Ishikawa (cell line): ENCODE data around the gene CACNB2.

ENCODE experiments used
- CEBPB ChIP-seq: IDR thresholded peaks from 2 replicates; pipeline ENCODE4 v1.6.1; 2012
- EP300 ChIP-seq: IDR thresholded peaks from 2 replicates; pipeline ENCODE4 v1.6.1; 2012; ENCODE audit warnings: borderline replicate concordance
- FOXM1 ChIP-seq: IDR thresholded peaks from 2 replicates; pipeline ENCODE4 v1.6.1; 2012; ENCODE audit warnings: low read depth, borderline replicate concordance
- NFIC ChIP-seq: IDR thresholded peaks from 2 replicates; pipeline ENCODE4 v1.6.1; 2012
- RAD21 ChIP-seq: IDR thresholded peaks from 2 replicates; pipeline ENCODE4 v1.6.1; 2012; ENCODE audit warnings: low read depth
- YY1 ChIP-seq: IDR thresholded peaks from 2 replicates; pipeline ENCODE4 v1.6.1; 2012; ENCODE audit warnings: low read depth

GRCh38 chr10:18178854-18179483 is 38.7 kb downstream of the CACNB2 start:
- TF ChIP-seq CEBPB (no peak), YY1 (no peak), EP300 (no peak), RAD21 (no peak), FOXM1 (no peak), NFIC (no peak)
